ENCODE results near the gene SLC9A3.

SLC9A3 gene

GRCh38 chr5:524973-525761 is 918 bp upstream of the SLC9A3 start:
- H3K9me3 ChIP-seq (ENCODE audit: severe bottlenecking), result no peaks in the 10 kb centered on the region
- no peaks in the 10 kb centered on the region for H3K36me3 ChIP-seq (ENCODE audit: low read depth)
- no peak overlapping the region for H3K27ac ChIP-seq (ENCODE audit: poor library complexity, severe bottlenecking)
- H3K27me3 ChIP-seq (ENCODE audit: insufficient read depth, poor library complexity, severe bottlenecking), result peaks cover 91% of the 10 kb centered on the region
- ATAC-seq (ENCODE audit: low read depth) (0 out of 3 replicates have a peak, but pooled peaks have one; percentile 9), DNase-seq (ENCODE audit: low spot score) (no peak)
- TF ChIP-seq CTCF (IDR thresholded peaks at IDR 0.05; ENCODE audit: poor library complexity, severe bottlenecking), result no peak
- H3K4me1 ChIP-seq (ENCODE audit: insufficient read depth, poor library complexity, severe bottlenecking), result no peaks in the 10 kb centered on the region
- H3K4me3 ChIP-seq (ENCODE audit: severe bottlenecking), result no peak overlapping the region

GRCh38 chr5:523441-524222 is 617 bp downstream of the SLC9A3 start:
- Histone ChIP-seq H3K36me3 (ENCODE audit: low read depth) (no peaks in the 10 kb centered on the region), H3K4me1 (ENCODE audit: insufficient read depth, poor library complexity, severe bottlenecking) (no peaks in the 10 kb centered on the region), H3K4me3 (ENCODE audit: severe bottlenecking) (no peak overlapping the region), H3K27me3 (ENCODE audit: insufficient read depth, poor library complexity, severe bottlenecking) (peaks cover 87% of the 10 kb centered on the region), H3K27ac (ENCODE audit: poor library complexity, severe bottlenecking) (no peak overlapping the region), H3K9me3 (ENCODE audit: severe bottlenecking) (no peaks in the 10 kb centered on the region)
- DNase-seq (ENCODE audit: low spot score), result no peak
- ATAC-seq (ENCODE audit: low read depth), result no peak
- no peak for TF ChIP-seq CTCF (IDR thresholded peaks at IDR 0.05; ENCODE audit: poor library complexity, severe bottlenecking)

- H3K9me3 ChIP-seq (ENCODE audit: severe bottlenecking), result no peaks in the 10 kb centered on the region
- no peaks in the 10 kb centered on the region for H3K36me3 ChIP-seq (ENCODE audit: low read depth)
- no peak for TF ChIP-seq CTCF (IDR thresholded peaks at IDR 0.05; ENCODE audit: poor library complexity, severe bottlenecking)
- H3K4me1 ChIP-seq (ENCODE audit: insufficient read depth, poor library complexity, severe bottlenecking), result no peaks in the 10 kb centered on the region
- H3K27ac ChIP-seq (ENCODE audit: poor library complexity, severe bottlenecking), result no peak overlapping the region
- no peak for ATAC-seq (ENCODE audit: low read depth)
- H3K27me3 ChIP-seq (ENCODE audit: insufficient read depth, poor library complexity, severe bottlenecking), result peaks cover 86% of the 10 kb centered on the region
- H3K4me3 ChIP-seq (ENCODE audit: severe bottlenecking), result no peak overlapping the region
- DNase-seq (ENCODE audit: low spot score), result no peak
These were observed 1.3 kb downstream of the SLC9A3 start for GRCh38 chr5:522899-523440.

GRCh38 chr5:522116-522515 is 2.1 kb downstream of the SLC9A3 start:
- Histone ChIP-seq H3K36me3 (ENCODE audit: low read depth) (no peaks in the 10 kb centered on the region), H3K4me1 (ENCODE audit: insufficient read depth, poor library complexity, severe bottlenecking) (no peaks in the 10 kb centered on the region), H3K4me3 (ENCODE audit: severe bottlenecking) (no peak overlapping the region), H3K27me3 (ENCODE audit: insufficient read depth, poor library complexity, severe bottlenecking) (peaks cover 77% of the 10 kb centered on the region), H3K9me3 (ENCODE audit: severe bottlenecking) (no peaks in the 10 kb centered on the region), H3K27ac (ENCODE audit: poor library complexity, severe bottlenecking) (no peak overlapping the region)
- ATAC-seq (ENCODE audit: low read depth) (no peak), DNase-seq (ENCODE audit: low spot score) (no peak)
- TF ChIP-seq CTCF (IDR thresholded peaks at IDR 0.05; ENCODE audit: poor library complexity, severe bottlenecking), result no peak
